Stimulated activated CD8-positive, alpha-beta memory T cell treated with anti-CD3 and anti-CD28 coated beads, Interleukin-2, amount 100 ng/mL, for 1 hour (primary cell): ENCODE results near the gene LRRC3B.

Experiments used
- DNase-seq, 2 donors: peaks; one replicate each; pipeline ENCODE4 v3.0.0-alpha.2; 2020; ENCODE audit warnings: low read depth in 2 of 2

LRRC3B gene

GRCh38 chr3:26630669-26631389 is 8.3 kb downstream of the LRRC3B start:
- DNase-seq: no peak

GRCh38 chr3:26631390-26631738 is 8.8 kb downstream of the LRRC3B start:
- no peak for DNase-seq

GRCh38 chr3:26634601-26635000 is 12.0 kb downstream of the LRRC3B start:
- DNase-seq: no peak

GRCh38 chr3:26636096-26636727 is 13.6 kb downstream of the LRRC3B start:
- no peak for DNase-seq

- no peak for DNase-seq
Measured at GRCh38 chr3:26637698-26638097, 15.1 kb downstream of the LRRC3B start.

GRCh38 chr3:26638113-26638512 is 15.5 kb downstream of the LRRC3B start:
- DNase-seq: no peak

GRCh38 chr3:26639339-26639738 is 16.8 kb downstream of the LRRC3B start:
- DNase-seq: no peak

- no peak for DNase-seq
Measured at GRCh38 chr3:26647078-26647477, 24.5 kb downstream of the LRRC3B start.

GRCh38 chr3:26648461-26648860 is 25.9 kb downstream of the LRRC3B start:
- no peak for DNase-seq

- no peak for DNase-seq
Measured at GRCh38 chr3:26652164-26652563, 29.6 kb downstream of the LRRC3B start.

GRCh38 chr3:26653811-26654425 is 31.3 kb downstream of the LRRC3B start:
- no peak for DNase-seq

- DNase-seq: no peak
Measured at GRCh38 chr3:26655231-26655630, 32.7 kb downstream of the LRRC3B start.

- DNase-seq: no peak
Measured at GRCh38 chr3:26657348-26657976, 34.9 kb downstream of the LRRC3B start.

GRCh38 chr3:26668171-26668570 is 45.6 kb downstream of the LRRC3B start:
- DNase-seq: no peak

GRCh38 chr3:26668696-26669095 is 46.1 kb downstream of the LRRC3B start:
- DNase-seq: no peak

- no peak for DNase-seq
Measured at GRCh38 chr3:26675336-26675735, 52.8 kb downstream of the LRRC3B start.

GRCh38 chr3:26681632-26682031 is 59.1 kb downstream of the LRRC3B start:
- DNase-seq: no peak

GRCh38 chr3:26682406-26682805 is 59.8 kb downstream of the LRRC3B start:
- no peak for DNase-seq

GRCh38 chr3:26683902-26684301 is 61.3 kb downstream of the LRRC3B start:
- DNase-seq: no peak

GRCh38 chr3:26687466-26687865 is 64.9 kb downstream of the LRRC3B start:
- no peak for DNase-seq

- DNase-seq: no peak
Measured at GRCh38 chr3:26699553-26699952, 77.0 kb downstream of the LRRC3B start.

- no peak for DNase-seq
Measured at GRCh38 chr3:26703519-26703918, 80.9 kb downstream of the LRRC3B start.

- DNase-seq: no peak
Measured at GRCh38 chr3:26704736-26705135, 82.2 kb downstream of the LRRC3B start.
